Measurements from ENCODE around the gene CCDC27. TPM values are rescaled to one million over a fixed set of nuclear protein-coding genes. Genes with fewer than 3 reads are reported as not detected.

CCDC27 gene
- total RNA-seq, 1 experiment from 2014 or later = not detected

GRCh38 chr1:3778590-3779264 is 26.5 kb downstream of the CCDC27 start:
- Histone ChIP-seq H3K9me3 (ENCODE audit: control insufficient read depth, insufficient read depth, low read depth, low read length) (no peaks in the 10 kb centered on the region), H3K4me3 (ENCODE audit: low read depth in 2 of 2, low read length in 2 of 2) (no peak overlapping the region), H3K27me3 (ENCODE audit: control insufficient read depth, insufficient read depth, low read length) (no peaks in the 10 kb centered on the region), H3K36me3 (ENCODE audit: control insufficient read depth, insufficient read depth, low read length) (0 out of 2 replicates have a peak, but pooled peaks cover 2% of the 10 kb centered on the region), H3K27ac (ENCODE audit: low read length) (no peak overlapping the region), H3K4me1 (ENCODE audit: control insufficient read depth, insufficient read depth, low read length) (peaks cover 37% of the 10 kb centered on the region)
- DNase-seq (ENCODE audit: low read depth, low spot score) (no peak), ATAC-seq (no peak)
- TF ChIP-seq POLR2AphosphoS5 (IDR thresholded peaks at IDR 0.05; ENCODE audit: low read depth, low read length) (no peak), TCF7L2 (IDR thresholded peaks at IDR 0.05; ENCODE audit: low read depth, low read length) (no peak), REST (IDR thresholded peaks at IDR 0.05; ENCODE audit: insufficient read depth in 1 of 2, low read depth in 2 of 2, low read length in 1 of 2) (no peak), SIN3A (IDR thresholded peaks at IDR 0.05; ENCODE audit: borderline replicate concordance, insufficient read depth, low read depth, low read length) (no peak), CTCF (IDR thresholded peaks at IDR 0.05) (no peak)
- ChIA-PET CTCF (no interaction called here), POLR2A (interaction anchor here (0.6 kb wide), 1 partner anchor 651 kb away, joined by 6 read pairs; no protein-coding TSS in a partner anchor)
- BruUV-seq (replicated peaks) = no TSS peak
- intact Hi-C loops (cut with micrococcal nuclease; ENCODE audit: unreplicated experiment) (no loop called here), in situ Hi-C loops (cut with HindIII; ENCODE audit: low pct_unique_long_range_greater_than_20kb, low sequenced_read_pairs) (no loop called here)

- CTCF ChIA-PET = interaction anchor here (0.5 kb wide), 2 partner anchors 20 to 34 kb away, joined by 3 to 4 read pairs; no protein-coding TSS in a partner anchor
- no peaks in the 10 kb centered on the region for H3K27me3 ChIP-seq (ENCODE audit: control insufficient read depth, insufficient read depth, low read length)
- no TSS peak for BruUV-seq (replicated peaks)
- H3K9me3 ChIP-seq (ENCODE audit: control insufficient read depth, insufficient read depth, low read depth, low read length) = no peaks in the 10 kb centered on the region
- 0 out of 2 replicates have a peak, but pooled peaks cover 2% of the 10 kb centered on the region for H3K36me3 ChIP-seq (ENCODE audit: control insufficient read depth, insufficient read depth, low read length)
- POLR2A ChIA-PET = no interaction called here
- TF ChIP-seq SIN3A (IDR thresholded peaks at IDR 0.05; ENCODE audit: borderline replicate concordance, insufficient read depth, low read depth, low read length) (no peak), REST (IDR thresholded peaks at IDR 0.05; ENCODE audit: insufficient read depth in 1 of 2, low read depth in 2 of 2, low read length in 1 of 2) (no peak), CTCF (IDR thresholded peaks at IDR 0.05) (no peak), TCF7L2 (IDR thresholded peaks at IDR 0.05; ENCODE audit: low read depth, low read length) (no peak), POLR2AphosphoS5 (IDR thresholded peaks at IDR 0.05; ENCODE audit: low read depth, low read length) (no peak)
- in situ Hi-C loops (cut with HindIII; ENCODE audit: low pct_unique_long_range_greater_than_20kb, low sequenced_read_pairs) = no loop called here
- intact Hi-C loops (cut with micrococcal nuclease; ENCODE audit: unreplicated experiment) = no loop called here
- H3K4me3 ChIP-seq (ENCODE audit: low read depth in 2 of 2, low read length in 2 of 2) = no peak overlapping the region
- ATAC-seq (no peak), DNase-seq (ENCODE audit: low read depth, low spot score) (no peak)
- no peak overlapping the region for H3K27ac ChIP-seq (ENCODE audit: low read length)
- peaks cover 30% of the 10 kb centered on the region for H3K4me1 ChIP-seq (ENCODE audit: control insufficient read depth, insufficient read depth, low read length)
Observed at GRCh38 chr1:3779265-3779911, 27.1 kb downstream of the CCDC27 start.
